Esophagus muscularis mucosa (tissue), 4 donors: ENCODE measurements around the gene CRY2. TPM values are rescaled to one million over a fixed set of nuclear protein-coding genes. Genes with fewer than 3 reads are reported as not detected.
"Not testable (repeated sequence)": the region's sequence is repeated elsewhere in the genome, so short reads cannot be mapped to it uniquely, and the experiment has no call there.

Experiments
- DNase-seq: peaks from one replicate; pipeline ENCODE4 v3.0.0-alpha.2; 2017; ENCODE audit errors: extremely low spot score
- H3K27ac ChIP-seq, 4 donors: fragments of 200-600 bp; sonication (generic); replicated peaks in 1 of 4; 1 replicate in 3 of 4; 2 replicates in 1 of 4; pipeline ENCODE4 v1.5.1; 2016 to 2019; ENCODE audit warnings: mild to moderate bottlenecking in 1 of 4
- H3K27me3 ChIP-seq, 4 donors: fragments of 200-600 bp; sonication (generic); one replicate each; pipeline versions ENCODE4 v1.5.1 to v1.6.0; 2016 to 2019
- H3K36me3 ChIP-seq, 4 donors: fragments of 200-600 bp; sonication (generic); one replicate each; pipeline ENCODE4 v1.5.1; 2016 to 2019
- H3K4me1 ChIP-seq, 4 donors: fragments of 200-600 bp; sonication (generic); one replicate each; pipeline ENCODE4 v1.5.1; 2016 to 2019
- H3K4me3 ChIP-seq, 4 donors: fragments of 200-600 bp; sonication (generic); 1 replicate in 2 of 4; 2 replicates in 2 of 4; pipeline ENCODE4 v1.5.1; 2016 to 2019; ENCODE audit warnings: mild to moderate bottlenecking in 4 of 4, moderate library complexity in 1 of 4
- H3K9me3 ChIP-seq, 4 donors: fragments of 200-600 bp; sonication (generic); 1 replicate in 3 of 4; 2 replicates in 1 of 4; pipeline ENCODE4 v1.5.1; 2016 to 2019
- EP300 ChIP-seq: sonication (generic); formaldehyde crosslinking; IDR thresholded peaks from one replicate; pipeline ENCODE4 v1.6.1; 2017; ENCODE audit warnings: antibody characterized with exemption
- POLR2A ChIP-seq: fragments of 450-650 bp; IDR thresholded peaks from one replicate; pipeline ENCODE4 v1.6.1; 2017; ENCODE audit warnings: antibody characterized with exemption, moderate library complexity, mild to moderate bottlenecking, low read depth
- POLR2AphosphoS5 ChIP-seq, 2 donors: sonication (generic); formaldehyde crosslinking; IDR thresholded peaks; one replicate each; pipeline ENCODE4 v1.6.1; 2017; ENCODE audit warnings: antibody characterized with exemption in 2 of 2
- WGBS: methylation state at CpG from one replicate; pipeline ENCODE4 v1.1.5; 2018; 5-methylcytosine and 5-hydroxymethylcytosine counted together
- intact Hi-C: fragments of 100-400 bp; cut with DNase I; formaldehyde crosslinking; loops from one replicate; pipeline ENCODE4 v1.15.1; 2023
- total RNA-seq, 4 donors: library from RNA; depleted of rRNA; stranded (reverse); fragments of >200 nt; gene quantifications; one replicate each; pipeline versions ENCODE4 v1.1.0 to v1.2.1, GENCODE V29; 2016
- TF ChIP-seq, protein P1 (sequence below), 3 experiments: fragments of 200-600 bp in 2 of 3; fragments of 450-650 bp in 1 of 3; sonication (generic) in 2 of 3; IDR thresholded peaks; one replicate each; pipeline ENCODE4 v1.5.1; 2017 to 2019; ENCODE audit warnings: antibody characterized with exemption in 3 of 3, mild to moderate bottlenecking in 2 of 3, moderate library complexity in 1 of 3

The CRY2 gene
- total RNA-seq, 4 donors from 2014 or later, result 32.0 to 57.6 (median 49.7) TPM

DNA sequence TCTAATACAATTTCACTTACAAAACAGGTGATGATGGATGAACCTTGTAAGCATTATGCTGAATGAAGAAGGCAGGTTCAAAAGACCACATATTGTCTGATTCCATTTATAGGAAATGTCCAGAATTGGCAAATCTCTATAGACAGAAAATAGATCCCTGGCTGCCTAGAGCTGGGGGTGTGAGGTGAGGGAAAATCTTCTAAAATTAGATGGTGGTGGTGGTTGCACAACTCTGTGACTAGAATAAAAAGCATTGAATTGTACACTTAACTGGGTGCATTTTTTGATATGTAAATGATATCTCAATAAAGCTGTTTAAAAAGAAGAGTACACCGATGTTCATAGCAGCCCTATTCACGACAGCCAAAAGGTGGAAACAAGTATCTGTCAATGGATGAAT is 16.7 kb upstream of the CRY2 start:
- H3K27me3 ChIP-seq, result peaks cover 0 to 6% (median 0%) of the 10 kb centered on the region in 4 donors
- no peaks in the 10 kb centered on the region for H3K9me3 ChIP-seq
- no peak for DNase-seq
- no peak for TF ChIP-seq POLR2A
- TF ChIP-seq EP300, result no peak
- no peak for TF ChIP-seq POLR2AphosphoS5 (IDR thresholded peaks at IDR 0.05)
- TF ChIP-seq, protein P1, sequence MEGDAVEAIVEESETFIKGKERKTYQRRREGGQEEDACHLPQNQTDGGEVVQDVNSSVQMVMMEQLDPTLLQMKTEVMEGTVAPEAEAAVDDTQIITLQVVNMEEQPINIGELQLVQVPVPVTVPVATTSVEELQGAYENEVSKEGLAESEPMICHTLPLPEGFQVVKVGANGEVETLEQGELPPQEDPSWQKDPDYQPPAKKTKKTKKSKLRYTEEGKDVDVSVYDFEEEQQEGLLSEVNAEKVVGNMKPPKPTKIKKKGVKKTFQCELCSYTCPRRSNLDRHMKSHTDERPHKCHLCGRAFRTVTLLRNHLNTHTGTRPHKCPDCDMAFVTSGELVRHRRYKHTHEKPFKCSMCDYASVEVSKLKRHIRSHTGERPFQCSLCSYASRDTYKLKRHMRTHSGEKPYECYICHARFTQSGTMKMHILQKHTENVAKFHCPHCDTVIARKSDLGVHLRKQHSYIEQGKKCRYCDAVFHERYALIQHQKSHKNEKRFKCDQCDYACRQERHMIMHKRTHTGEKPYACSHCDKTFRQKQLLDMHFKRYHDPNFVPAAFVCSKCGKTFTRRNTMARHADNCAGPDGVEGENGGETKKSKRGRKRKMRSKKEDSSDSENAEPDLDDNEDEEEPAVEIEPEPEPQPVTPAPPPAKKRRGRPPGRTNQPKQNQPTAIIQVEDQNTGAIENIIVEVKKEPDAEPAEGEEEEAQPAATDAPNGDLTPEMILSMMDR (IDR thresholded peaks at IDR 0.05), result no peak
- no peaks in the 10 kb centered on the region for H3K36me3 ChIP-seq
- H3K4me1 ChIP-seq, result no peaks in the 10 kb centered on the region
- 94% methylated on average over 2 of the region's 2 CpGs for WGBS
- H3K4me3 ChIP-seq, result no peak overlapping the region
- H3K27ac ChIP-seq, result no peak overlapping the region
- intact Hi-C loops, result no loop called here

DNA sequence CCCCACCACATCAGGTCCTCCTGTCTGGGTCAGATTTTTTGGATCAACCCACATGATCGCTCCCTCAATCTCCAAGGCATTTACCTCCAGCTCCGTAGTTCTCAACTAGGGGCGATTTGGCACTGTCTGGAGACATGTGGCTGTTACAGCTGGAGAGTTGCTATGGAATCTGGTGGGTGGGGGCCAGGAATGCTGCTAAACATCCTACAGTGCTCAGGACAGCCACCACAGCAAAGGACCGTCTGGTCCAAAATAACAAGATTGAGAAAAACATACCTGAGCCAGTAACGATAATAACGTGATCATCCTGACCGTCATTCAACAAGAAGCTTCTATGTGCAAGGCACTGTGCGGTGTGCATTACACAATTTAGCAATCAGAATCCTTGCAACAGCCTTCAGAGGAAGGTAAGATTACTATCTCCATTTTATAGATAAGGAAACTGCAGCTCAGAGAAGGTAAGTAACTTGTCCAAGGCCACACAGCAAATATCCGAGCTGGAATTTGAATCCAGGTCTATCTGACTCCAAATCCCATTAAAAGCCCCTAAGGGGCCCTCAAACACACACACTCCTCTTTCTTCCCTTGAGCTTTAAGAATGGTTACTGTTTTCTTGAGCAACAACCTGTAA is 14.3 kb upstream of the CRY2 start:
- no peaks in the 10 kb centered on the region for H3K36me3 ChIP-seq
- no peak for DNase-seq
- H3K9me3 ChIP-seq, result no peaks in the 10 kb centered on the region
- H3K27ac ChIP-seq, result no peak overlapping the region
- intact Hi-C loops, result no loop called here
- TF ChIP-seq, protein P1 (IDR thresholded peaks at IDR 0.05), result no peak
- TF ChIP-seq EP300 (no peak), POLR2A (no peak), POLR2AphosphoS5 (IDR thresholded peaks at IDR 0.05) (no peak)
- no peaks in the 10 kb centered on the region for H3K4me1 ChIP-seq
- H3K27me3 ChIP-seq, result no peaks in the 10 kb centered on the region
- no peak overlapping the region for H3K4me3 ChIP-seq
- WGBS, result 75% methylated on average over 9 of the region's 9 CpGs

DNA sequence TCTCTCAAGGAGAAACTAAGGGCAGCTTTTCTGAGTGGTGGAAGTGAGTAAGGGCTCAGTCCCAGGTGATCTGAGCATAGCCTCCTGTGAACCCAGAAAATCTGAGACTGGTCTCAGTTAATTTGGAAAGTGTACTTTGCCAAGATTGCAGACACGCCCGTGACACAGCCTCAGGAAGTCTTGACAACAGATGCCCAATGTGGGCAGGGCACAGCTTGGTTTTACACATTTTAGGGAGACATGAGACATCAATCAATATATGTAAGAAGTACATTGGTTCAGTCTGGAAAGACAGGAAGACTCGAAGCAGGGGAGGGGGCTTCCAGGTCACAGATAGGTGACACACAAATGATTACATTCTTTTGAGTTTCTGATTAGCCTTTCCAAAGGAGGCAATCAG is 13.5 kb upstream of the CRY2 start:
- no peaks in the 10 kb centered on the region for H3K36me3 ChIP-seq
- no peak for DNase-seq
- H3K27me3 ChIP-seq, result no peaks in the 10 kb centered on the region
- no peak overlapping the region for H3K27ac ChIP-seq
- intact Hi-C loops, result no loop called here
- 74% methylated on average over 3 of the region's 3 CpGs for WGBS
- no peaks in the 10 kb centered on the region for H3K4me1 ChIP-seq
- TF ChIP-seq EP300, result no peak
- TF ChIP-seq, protein P1 (IDR thresholded peaks at IDR 0.05), result no peak
- no peak for TF ChIP-seq POLR2A
- no peak for TF ChIP-seq POLR2AphosphoS5 (IDR thresholded peaks at IDR 0.05)
- H3K4me3 ChIP-seq, result no peak overlapping the region
- H3K9me3 ChIP-seq, result no peaks in the 10 kb centered on the region

DNA sequence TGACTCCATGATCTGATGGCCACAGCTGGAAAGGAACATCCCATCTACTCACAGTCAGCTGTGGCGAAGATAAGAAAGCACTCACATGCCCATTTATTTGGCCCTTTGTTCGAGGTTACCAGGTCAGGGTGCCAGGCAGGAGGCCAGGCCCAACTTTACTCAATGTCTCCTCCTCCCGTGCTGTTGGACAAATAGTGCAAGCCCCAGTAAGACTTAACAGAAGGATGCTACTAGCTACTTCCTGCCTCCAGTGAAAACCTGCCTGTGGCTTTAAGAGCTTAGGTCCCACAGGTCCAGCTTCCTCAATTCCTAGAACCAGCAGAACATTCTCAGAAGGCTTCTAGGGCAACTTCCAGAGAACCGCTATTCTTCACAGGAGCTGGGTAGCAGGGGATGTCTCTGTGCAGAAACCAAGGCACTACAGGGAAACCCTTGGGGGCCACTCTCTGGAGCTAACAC is 12.9 kb upstream of the CRY2 start:
- intact Hi-C loops, result no loop called here
- Histone ChIP-seq H3K9me3 (no peaks in the 10 kb centered on the region), H3K27ac (no peak overlapping the region), H3K4me3 (no peak overlapping the region), H3K36me3 (no peaks in the 10 kb centered on the region), H3K4me1 (no peaks in the 10 kb centered on the region), H3K27me3 (no peaks in the 10 kb centered on the region)
- whole genome bisulfite sequencing, result 64% methylated on average over 4 of the region's 4 CpGs
- TF ChIP-seq, protein P1 (IDR thresholded peaks at IDR 0.05), result no peak
- TF ChIP-seq EP300 (no peak), POLR2AphosphoS5 (IDR thresholded peaks at IDR 0.05) (no peak), POLR2A (no peak)
- DNase-seq, result no peak

DNA sequence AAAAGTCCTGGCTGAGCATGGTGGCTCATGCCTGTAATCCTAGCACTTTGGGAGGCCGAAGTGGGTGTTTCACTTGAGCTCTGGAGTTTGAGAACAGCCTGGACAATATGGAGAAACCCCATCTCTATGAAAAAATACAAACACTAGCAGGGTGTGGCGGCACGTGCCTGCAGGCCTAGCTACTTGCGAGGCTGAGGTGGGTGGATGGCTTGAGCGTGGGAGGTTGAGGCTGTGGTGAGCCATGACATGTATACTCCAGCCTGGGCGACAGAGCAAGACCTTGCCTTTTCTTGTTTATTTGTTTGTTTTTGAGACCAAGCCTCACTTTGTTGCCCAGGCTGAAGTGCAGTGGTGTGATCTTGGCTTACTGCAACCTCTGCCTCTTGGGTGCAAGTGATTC is 8.1 kb upstream of the CRY2 start:
- Histone ChIP-seq H3K27me3 (no peaks in the 10 kb centered on the region), H3K4me3 (no peak overlapping the region), H3K27ac (no peak overlapping the region), H3K36me3 (no peaks in the 10 kb centered on the region), H3K4me1 (peaks cover 5 to 12% (median 7%) of the 10 kb centered on the region in 4 donors), H3K9me3 (no peaks in the 10 kb centered on the region)
- intact Hi-C loops, result no loop called here
- no peak for DNase-seq
- WGBS, result 83% methylated on average over 6 of the region's 6 CpGs
- TF ChIP-seq POLR2AphosphoS5 (IDR thresholded peaks at IDR 0.05), result no peak

DNA sequence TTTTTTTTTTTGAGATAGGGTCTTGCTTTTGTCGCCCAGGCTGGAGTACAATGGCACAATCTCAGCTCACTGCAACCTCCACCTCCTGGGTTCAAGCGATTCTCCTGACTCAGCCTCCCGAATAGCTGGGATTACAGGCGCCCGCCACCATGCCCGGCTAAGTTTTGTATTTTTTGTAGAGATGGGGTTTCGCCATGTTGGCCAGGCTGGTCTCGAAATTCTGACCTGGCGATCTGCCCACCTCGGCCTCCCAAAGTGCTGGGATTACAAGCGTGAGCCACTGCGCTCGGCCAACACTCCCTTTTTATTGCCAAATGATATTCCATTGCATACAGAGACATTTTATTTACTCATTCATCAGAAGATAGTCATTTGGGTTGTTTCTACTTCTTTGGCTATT is 7.0 kb upstream of the CRY2 start:
- H3K4me3 ChIP-seq, DNase-seq, H3K27ac ChIP-seq, H3K9me3 ChIP-seq, H3K27me3 ChIP-seq, H3K36me3 ChIP-seq: not testable (repeated sequence)
- intact Hi-C loops, result loop anchor here (5.0 kb wide), 1 partner anchor 33 kb away; the partner anchor contains the start of gene SLC35C1
- H3K4me1 ChIP-seq, result peaks cover 5 to 12% (median 7%) of the 10 kb centered on the region in 4 donors
- 80% methylated on average over 13 of the region's 13 CpGs for WGBS
